K562 (cell line): ENCODE data around the gene RELL1. TPM values are rescaled to one million over a fixed set of nuclear protein-coding genes. Genes with fewer than 3 reads are reported as not detected.

Source experiments
- CBFA2T2 ChIP-seq: fragments of 450-650 bp; conservative IDR thresholded peaks from 2 replicates; pipeline ENCODE4 v1.6.1; 2017; ENCODE audit warnings: mild to moderate bottlenecking
- CREM ChIP-seq: IDR thresholded peaks from 2 replicates; pipeline ENCODE4 v1.6.1; 2014; ENCODE audit warnings: antibody characterized with exemption, low read depth
- FOXK2 ChIP-seq, 2 experiments: fragments of 450-650 bp; IDR thresholded peaks in 1 of 2; conservative IDR thresholded peaks in 1 of 2; 2 replicates each; pipeline ENCODE4 v1.6.1; 2016; ENCODE audit warnings: low read depth in 2 of 2, mild to moderate bottlenecking in 1 of 2
- L3MBTL2 ChIP-seq: fragments of 450-650 bp; IDR thresholded peaks from 2 replicates; pipeline ENCODE4 v1.6.1; 2016; ENCODE audit warnings: mild to moderate bottlenecking, moderate library complexity
- SP1 ChIP-seq: sonication (generic); formaldehyde crosslinking; IDR thresholded peaks from 2 replicates; pipeline ENCODE4 v1.8.1; 2022; ENCODE audit warnings: mild to moderate bottlenecking, missing genetic modification reagents
- YY1 ChIP-seq, 3 experiments: IDR thresholded peaks; 2 replicates each; pipeline ENCODE4 v1.6.1; 2011; ENCODE audit warnings: low read length in 2 of 3, mild to moderate bottlenecking in 2 of 3, moderate library complexity in 2 of 3, borderline replicate concordance in 1 of 3, control low read depth in 1 of 3, low read depth in 1 of 3; ENCODE audit not compliant: insufficient read depth in 3 of 3, insufficient replicate concordance in 2 of 3, control insufficient read depth in 1 of 3, insufficient read length in 1 of 3; ENCODE audit errors: extremely low read depth in 1 of 3
- ZNF830 ChIP-seq: fragments of 250-450 bp; sonication (Bioruptor Pico); IDR thresholded peaks from 2 replicates; pipeline ENCODE4 v1.5.0; 2021; ENCODE audit warnings: mild to moderate bottlenecking
- polyA plus RNA-seq, 8 experiments: library from polyadenylated mRNA; depleted of rRNA in 4 of 8; stranded (reverse) in 5 of 8; unstranded in 3 of 8; fragments of >200 nt; fragmentation: Nextera tagmentation in 2 of 8; fragmentation: Illumina TruSeq in 1 of 8; extraction: Ambion mirVana in 2 of 8; extraction: Trizol in 1 of 8; gene quantifications; 2 replicates each; pipeline versions ENCODE4 v1.2.1 to v1.2.3, GENCODE V29; 2011 to 2014; ENCODE audit warnings: inconsistent platforms in 1 of 8, missing spikeins in 1 of 8
- total RNA-seq, 7 experiments: library from RNA; depleted of rRNA in 6 of 7; stranded (reverse); fragments of >200 nt in 6 of 7; fragmentation: Illumina TruSeq in 2 of 7; extraction: Trizol in 2 of 7; gene quantifications; 2 replicates each; pipeline versions ENCODE4 v1.2.1 to v1.2.3, GENCODE V29; 2011 to 2021; ENCODE audit warnings: low replicate concordance in 1 of 7
- TF ChIP-seq, protein P1 (sequence below): fragments of 450-650 bp; IDR thresholded peaks from 2 replicates; pipeline ENCODE4 v1.6.1; 2016; ENCODE audit warnings: mild to moderate bottlenecking, moderate library complexity
- TF ChIP-seq, protein P2 (sequence below), 2 experiments: fragments of 450-650 bp; conservative IDR thresholded peaks; 2 replicates each; pipeline ENCODE4 v1.6.1; 2017; ENCODE audit warnings: mild to moderate bottlenecking in 2 of 2, moderate library complexity in 2 of 2
- TF ChIP-seq, protein P3 (sequence below): fragments of 250-450 bp; sonication (Bioruptor Pico); IDR thresholded peaks from 2 replicates; pipeline ENCODE4 v1.4.0; 2020; ENCODE audit warnings: borderline replicate concordance

RELL1 gene
- total and polyA plus RNA-seq, 9 of the 15 experiments (the other 6 are each of a cell fraction or from before 2014, with no cell fraction given): 0.06 to 3.5 (median 1.7) TPM; not detected in 1

- TF ChIP-seq, protein P1, sequence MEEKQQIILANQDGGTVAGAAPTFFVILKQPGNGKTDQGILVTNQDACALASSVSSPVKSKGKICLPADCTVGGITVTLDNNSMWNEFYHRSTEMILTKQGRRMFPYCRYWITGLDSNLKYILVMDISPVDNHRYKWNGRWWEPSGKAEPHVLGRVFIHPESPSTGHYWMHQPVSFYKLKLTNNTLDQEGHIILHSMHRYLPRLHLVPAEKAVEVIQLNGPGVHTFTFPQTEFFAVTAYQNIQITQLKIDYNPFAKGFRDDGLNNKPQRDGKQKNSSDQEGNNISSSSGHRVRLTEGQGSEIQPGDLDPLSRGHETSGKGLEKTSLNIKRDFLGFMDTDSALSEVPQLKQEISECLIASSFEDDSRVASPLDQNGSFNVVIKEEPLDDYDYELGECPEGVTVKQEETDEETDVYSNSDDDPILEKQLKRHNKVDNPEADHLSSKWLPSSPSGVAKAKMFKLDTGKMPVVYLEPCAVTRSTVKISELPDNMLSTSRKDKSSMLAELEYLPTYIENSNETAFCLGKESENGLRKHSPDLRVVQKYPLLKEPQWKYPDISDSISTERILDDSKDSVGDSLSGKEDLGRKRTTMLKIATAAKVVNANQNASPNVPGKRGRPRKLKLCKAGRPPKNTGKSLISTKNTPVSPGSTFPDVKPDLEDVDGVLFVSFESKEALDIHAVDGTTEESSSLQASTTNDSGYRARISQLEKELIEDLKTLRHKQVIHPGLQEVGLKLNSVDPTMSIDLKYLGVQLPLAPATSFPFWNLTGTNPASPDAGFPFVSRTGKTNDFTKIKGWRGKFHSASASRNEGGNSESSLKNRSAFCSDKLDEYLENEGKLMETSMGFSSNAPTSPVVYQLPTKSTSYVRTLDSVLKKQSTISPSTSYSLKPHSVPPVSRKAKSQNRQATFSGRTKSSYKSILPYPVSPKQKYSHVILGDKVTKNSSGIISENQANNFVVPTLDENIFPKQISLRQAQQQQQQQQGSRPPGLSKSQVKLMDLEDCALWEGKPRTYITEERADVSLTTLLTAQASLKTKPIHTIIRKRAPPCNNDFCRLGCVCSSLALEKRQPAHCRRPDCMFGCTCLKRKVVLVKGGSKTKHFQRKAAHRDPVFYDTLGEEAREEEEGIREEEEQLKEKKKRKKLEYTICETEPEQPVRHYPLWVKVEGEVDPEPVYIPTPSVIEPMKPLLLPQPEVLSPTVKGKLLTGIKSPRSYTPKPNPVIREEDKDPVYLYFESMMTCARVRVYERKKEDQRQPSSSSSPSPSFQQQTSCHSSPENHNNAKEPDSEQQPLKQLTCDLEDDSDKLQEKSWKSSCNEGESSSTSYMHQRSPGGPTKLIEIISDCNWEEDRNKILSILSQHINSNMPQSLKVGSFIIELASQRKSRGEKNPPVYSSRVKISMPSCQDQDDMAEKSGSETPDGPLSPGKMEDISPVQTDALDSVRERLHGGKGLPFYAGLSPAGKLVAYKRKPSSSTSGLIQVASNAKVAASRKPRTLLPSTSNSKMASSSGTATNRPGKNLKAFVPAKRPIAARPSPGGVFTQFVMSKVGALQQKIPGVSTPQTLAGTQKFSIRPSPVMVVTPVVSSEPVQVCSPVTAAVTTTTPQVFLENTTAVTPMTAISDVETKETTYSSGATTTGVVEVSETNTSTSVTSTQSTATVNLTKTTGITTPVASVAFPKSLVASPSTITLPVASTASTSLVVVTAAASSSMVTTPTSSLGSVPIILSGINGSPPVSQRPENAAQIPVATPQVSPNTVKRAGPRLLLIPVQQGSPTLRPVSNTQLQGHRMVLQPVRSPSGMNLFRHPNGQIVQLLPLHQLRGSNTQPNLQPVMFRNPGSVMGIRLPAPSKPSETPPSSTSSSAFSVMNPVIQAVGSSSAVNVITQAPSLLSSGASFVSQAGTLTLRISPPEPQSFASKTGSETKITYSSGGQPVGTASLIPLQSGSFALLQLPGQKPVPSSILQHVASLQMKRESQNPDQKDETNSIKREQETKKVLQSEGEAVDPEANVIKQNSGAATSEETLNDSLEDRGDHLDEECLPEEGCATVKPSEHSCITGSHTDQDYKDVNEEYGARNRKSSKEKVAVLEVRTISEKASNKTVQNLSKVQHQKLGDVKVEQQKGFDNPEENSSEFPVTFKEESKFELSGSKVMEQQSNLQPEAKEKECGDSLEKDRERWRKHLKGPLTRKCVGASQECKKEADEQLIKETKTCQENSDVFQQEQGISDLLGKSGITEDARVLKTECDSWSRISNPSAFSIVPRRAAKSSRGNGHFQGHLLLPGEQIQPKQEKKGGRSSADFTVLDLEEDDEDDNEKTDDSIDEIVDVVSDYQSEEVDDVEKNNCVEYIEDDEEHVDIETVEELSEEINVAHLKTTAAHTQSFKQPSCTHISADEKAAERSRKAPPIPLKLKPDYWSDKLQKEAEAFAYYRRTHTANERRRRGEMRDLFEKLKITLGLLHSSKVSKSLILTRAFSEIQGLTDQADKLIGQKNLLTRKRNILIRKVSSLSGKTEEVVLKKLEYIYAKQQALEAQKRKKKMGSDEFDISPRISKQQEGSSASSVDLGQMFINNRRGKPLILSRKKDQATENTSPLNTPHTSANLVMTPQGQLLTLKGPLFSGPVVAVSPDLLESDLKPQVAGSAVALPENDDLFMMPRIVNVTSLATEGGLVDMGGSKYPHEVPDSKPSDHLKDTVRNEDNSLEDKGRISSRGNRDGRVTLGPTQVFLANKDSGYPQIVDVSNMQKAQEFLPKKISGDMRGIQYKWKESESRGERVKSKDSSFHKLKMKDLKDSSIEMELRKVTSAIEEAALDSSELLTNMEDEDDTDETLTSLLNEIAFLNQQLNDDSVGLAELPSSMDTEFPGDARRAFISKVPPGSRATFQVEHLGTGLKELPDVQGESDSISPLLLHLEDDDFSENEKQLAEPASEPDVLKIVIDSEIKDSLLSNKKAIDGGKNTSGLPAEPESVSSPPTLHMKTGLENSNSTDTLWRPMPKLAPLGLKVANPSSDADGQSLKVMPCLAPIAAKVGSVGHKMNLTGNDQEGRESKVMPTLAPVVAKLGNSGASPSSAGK: peak; percentile 85
- TF ChIP-seq, protein P2, sequence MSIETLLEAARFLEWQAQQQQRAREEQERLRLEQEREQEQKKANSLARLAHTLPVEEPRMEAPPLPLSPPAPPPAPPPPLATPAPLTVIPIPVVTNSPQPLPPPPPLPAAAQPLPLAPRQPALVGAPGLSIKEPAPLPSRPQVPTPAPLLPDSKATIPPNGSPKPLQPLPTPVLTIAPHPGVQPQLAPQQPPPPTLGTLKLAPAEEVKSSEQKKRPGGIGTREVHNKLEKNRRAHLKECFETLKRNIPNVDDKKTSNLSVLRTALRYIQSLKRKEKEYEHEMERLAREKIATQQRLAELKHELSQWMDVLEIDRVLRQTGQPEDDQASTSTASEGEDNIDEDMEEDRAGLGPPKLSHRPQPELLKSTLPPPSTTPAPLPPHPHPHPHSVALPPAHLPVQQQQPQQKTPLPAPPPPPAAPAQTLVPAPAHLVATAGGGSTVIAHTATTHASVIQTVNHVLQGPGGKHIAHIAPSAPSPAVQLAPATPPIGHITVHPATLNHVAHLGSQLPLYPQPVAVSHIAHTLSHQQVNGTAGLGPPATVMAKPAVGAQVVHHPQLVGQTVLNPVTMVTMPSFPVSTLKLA (conservative IDR thresholded peaks at IDR 0.05): peak; percentile 92 to 93
- TF ChIP-seq SP1 (CRISPR knock-in tag) (peak; percentile 91), FOXK2 (conservative IDR thresholded peaks at IDR 0.05 in 1 of 2, IDR thresholded peaks at IDR 0.05 in 1 of 2; ENCODE audit: low read depth in 2 of 2) (peak in 1 of 2 experiments; percentile 32; a peak in 2 of 4 replicates), ZNF830 (CRISPR knock-in tag) (no peak), CREM (peak; percentile 39; the same call in 1 of the 2 replicates), CBFA2T2 (peak; percentile 42), L3MBTL2 (peak; percentile 92), YY1 (IDR thresholded peaks at IDR 0.05; ENCODE audit: borderline replicate concordance in 1 of 3, control insufficient read depth in 1 of 3, extremely low read depth in 1 of 3, insufficient read depth in 3 of 3, insufficient read length in 1 of 3, insufficient replicate concordance in 2 of 3, low read depth in 1 of 3, low read length in 2 of 3) (peak in 2 of 3 experiments; percentile 49 to 52)
- TF ChIP-seq, protein P3, sequence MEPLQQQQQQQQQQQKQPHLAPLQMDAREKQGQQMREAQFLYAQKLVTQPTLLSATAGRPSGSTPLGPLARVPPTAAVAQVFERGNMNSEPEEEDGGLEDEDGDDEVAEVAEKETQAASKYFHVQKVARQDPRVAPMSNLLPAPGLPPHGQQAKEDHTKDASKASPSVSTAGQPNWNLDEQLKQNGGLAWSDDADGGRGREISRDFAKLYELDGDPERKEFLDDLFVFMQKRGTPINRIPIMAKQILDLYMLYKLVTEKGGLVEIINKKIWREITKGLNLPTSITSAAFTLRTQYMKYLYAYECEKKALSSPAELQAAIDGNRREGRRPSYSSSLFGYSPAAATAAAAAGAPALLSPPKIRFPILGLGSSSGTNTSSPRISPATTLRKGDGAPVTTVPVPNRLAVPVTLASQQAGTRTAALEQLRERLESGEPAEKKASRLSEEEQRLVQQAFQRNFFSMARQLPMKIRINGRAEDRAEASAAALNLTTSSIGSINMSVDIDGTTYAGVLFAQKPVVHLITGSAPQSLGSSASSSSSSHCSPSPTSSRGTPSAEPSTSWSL (CRISPR knock-in tag): 0 out of 2 replicates have a peak, but pooled peaks have one; percentile 42
These were observed at the start of gene RELL1 (continued) for GRCh38 chr4:37686373-37687193.
